Right lung (tissue), 5 donors: ENCODE measurements around the gene COG3. TPM values are rescaled to one million over a fixed set of nuclear protein-coding genes. Genes with fewer than 3 reads are reported as not detected.
A peak's percentile ranks its signal among the peaks of the same experiment; 100 is the strongest.

Experiments
- DNase-seq, 2 donors: peaks; one replicate each; pipeline ENCODE4 v3.0.0-alpha.2; 2013
- polyA plus RNA-seq, 5 donors: library from polyadenylated mRNA; unstranded; fragments of 120-200 nt; gene quantifications; one replicate each; pipeline versions ENCODE4 v1.2.1 to v1.2.3, GENCODE V29; 2013; ENCODE audit warnings: inconsistent platforms in 1 of 5, low replicate concordance in 1 of 5; ENCODE audit not compliant: insufficient read length in 5 of 5, insufficient read depth in 1 of 5

The COG3 gene
- polyA plus RNA-seq, 5 donors, result 30.7 to 41.0 (median 35.6) TPM

DNA sequence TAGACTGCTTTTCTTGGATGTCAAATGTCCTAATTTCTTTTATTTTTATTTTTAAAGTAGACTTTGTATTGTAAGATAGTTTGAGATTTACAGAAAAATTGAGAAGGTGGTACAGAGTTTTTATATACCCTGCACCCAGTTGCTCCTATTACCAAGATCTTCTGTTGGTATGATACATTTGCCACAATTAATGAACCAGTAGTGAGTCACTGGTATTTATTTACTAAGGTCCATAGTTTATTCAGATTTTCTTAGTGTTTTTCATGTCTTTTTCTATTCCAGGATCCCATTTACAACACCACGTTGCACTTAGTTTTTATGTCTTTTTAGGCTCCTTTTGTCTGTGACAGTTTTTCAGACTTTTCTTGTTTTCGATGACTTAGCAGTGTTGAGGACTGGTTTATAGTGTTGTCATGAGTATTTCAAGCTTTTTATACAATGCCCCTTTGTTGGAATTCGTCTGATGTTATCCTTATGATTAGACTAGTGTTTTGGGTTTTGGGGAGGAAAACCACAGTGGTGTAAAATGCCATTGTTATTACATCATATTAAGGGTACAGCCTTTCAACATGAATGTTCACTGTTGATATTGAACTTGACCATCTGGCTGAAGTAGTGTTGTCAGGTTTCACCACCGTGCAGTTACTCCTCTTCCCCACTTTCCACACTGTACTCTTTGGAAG, 35.9 kb downstream of the COG3 start:
- DNase-seq, result no peak

DNA sequence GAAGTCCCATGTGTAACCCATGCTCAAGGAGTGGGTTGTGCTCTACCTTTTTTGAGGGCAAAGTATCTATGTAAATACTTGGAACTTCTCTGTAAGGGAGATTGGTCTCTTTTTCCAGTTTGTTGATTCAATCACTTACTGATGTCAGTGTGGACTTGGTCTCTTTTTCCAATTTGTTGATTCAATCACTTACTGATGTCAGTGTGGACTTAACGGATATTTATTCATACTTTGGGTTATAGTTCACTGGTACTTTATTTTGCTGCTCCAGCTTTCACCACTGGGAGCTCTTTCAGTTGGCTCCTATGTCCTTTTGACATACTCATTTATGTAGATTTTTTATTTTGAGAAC, 36.4 kb downstream of the COG3 start:
- DNase-seq, result no peak

DNA sequence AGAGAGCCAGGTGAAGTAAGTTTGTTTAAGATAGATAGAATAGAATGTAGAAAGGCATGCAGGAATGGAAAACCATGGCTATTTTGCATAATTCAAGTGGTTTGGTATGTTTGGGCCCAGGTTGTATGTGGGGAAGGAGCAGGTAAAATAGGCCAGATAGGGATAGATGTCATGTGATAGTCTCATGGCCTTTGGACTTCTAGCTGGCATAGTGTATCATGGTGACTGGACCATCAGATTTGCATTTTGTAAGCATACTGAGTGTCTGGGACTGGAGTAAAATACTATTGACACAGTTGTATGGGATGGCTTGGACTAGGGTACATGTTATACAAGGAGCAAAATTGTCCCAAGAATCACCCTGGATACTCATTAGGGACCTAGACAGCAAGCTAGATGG, 38.9 kb downstream of the COG3 start:
- DNase-seq, result no peak

DNA sequence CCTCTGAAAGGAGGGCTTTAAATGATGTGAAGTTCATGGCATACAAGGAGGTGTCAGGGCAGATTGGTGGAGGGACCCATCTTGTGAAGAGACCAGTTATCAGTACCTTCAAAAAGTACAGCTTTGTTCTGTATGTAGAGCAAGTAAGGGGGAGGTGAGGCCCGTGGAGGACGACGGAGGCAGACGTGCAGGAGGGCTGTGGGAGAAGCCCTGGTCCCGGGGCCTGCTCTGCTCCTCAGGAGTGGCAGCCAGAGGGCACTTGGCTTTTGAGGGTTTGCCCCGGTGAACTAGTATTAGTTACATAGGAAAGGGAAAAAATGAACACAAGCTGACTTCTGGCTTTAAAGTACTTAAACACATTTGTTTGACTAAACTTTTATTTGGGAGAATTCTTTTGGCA, 42.1 kb downstream of the COG3 start:
- DNase-seq, result no peak

DNA sequence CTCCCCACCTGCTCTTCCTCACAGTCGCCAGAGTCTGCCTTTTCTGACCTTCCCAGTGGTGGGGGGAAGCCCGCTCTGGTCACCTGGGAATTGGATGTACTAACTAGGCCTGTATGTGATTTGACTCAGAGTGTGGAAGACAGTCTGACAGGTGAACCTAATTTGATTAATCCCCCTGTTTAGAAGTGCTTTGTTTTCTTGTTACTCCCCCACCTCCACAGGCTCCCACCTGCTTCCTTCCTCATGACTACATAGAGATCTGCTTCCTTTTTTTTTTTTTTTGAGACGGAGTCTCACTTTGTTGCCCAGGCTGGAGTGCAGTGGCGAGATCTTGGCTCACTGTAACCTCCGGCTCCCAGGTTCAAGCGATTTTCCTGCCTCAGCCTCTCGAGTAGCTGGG, 44.0 kb downstream of the COG3 start:
- DNase-seq, result no peak

DNA sequence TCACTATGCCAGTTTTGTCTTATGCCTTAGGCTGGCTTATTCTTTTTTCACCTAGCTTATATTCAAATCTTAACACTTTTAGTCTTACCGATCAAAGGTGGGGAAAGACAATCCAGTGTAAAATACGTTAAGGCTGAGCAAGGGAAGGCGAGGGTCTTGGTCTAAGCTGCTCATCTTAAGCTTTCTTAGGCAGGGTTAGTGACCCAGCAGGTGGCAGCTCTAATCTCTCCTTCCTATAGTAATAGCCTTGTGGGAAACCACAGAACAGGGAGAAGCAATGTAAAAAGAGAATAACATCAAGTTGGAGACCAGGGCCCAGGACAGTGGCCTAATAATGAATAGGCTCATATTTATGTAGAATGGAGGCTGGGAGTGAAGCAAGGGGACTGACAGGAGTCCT, 45.9 kb downstream of the COG3 start:
- DNase-seq, result no peak

DNA sequence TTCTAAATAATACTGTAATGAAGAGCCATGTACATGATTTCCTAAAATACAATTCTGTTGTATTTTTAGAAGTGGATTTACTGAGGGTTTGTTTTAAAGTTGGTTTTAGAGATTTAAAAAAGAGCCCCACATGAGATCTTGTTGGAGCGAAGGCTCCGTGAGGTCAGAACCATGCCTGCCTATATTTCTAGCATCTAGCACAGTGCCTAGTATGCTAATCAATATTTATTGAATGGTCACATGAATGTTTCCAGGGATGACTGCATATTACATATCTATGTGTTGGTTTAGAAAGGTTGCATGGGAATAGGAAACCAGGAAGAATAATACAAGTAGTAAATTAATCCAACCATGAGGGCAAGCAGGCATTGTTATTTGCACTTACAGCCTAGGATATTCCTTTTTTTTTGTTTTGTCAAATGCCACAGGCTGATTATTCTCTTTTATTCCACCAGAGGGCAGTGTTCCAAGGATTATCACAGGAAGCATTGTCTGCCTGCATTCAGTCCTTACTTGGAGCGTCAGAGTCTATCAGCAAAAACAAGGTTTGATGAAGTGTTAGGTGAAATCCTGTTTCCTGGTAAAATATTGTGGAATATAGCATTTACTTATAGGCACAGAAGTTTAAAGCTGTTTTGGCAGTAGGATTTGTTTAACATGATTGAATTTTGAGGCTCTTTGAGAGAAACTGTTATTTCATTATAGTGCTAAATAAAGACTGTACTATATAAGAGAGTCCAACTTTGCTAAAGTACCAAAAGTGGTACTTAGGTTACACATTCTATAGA, 46.8 kb downstream of the COG3 start:
- peak; percentile 81 to 87 for DNase-seq

DNA sequence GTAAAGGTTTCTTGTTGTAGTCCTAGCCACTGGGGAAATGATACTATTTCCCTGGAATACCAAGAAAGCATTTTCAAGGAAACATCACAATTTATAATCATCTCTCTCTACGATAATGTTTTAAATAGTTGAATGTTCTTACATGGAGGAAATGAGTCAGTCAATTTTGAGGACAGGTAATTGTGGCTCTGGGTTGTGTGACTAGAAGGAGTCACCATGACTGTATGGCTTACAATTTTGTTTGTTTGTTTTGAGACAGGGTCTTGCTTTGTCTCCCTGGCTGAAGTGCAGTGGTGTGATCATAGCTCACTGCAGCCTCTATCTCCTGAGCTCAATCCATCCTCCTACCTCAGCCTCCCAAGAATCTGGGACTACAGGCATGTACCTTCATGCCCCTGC, 47.4 kb downstream of the COG3 start:
- no peak for DNase-seq

DNA sequence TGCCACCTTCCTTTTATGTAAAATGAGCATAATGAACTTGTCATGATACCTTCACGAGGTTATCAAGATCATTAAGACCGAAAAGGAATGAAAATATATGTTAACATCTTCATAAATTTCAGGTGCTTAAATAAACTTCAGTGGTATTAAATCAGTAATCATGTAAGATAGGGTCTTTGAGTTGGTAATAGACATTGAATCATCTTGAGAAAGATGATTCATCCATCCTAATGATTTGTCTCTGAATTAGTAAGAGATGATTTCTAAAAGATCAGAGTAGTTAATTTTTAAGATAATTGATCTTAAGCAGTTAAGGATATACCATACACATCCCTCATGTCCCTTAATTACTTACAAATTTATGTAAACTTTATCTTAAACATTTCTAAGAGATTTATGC, 52.0 kb downstream of the COG3 start:
- DNase-seq, result no peak

DNA sequence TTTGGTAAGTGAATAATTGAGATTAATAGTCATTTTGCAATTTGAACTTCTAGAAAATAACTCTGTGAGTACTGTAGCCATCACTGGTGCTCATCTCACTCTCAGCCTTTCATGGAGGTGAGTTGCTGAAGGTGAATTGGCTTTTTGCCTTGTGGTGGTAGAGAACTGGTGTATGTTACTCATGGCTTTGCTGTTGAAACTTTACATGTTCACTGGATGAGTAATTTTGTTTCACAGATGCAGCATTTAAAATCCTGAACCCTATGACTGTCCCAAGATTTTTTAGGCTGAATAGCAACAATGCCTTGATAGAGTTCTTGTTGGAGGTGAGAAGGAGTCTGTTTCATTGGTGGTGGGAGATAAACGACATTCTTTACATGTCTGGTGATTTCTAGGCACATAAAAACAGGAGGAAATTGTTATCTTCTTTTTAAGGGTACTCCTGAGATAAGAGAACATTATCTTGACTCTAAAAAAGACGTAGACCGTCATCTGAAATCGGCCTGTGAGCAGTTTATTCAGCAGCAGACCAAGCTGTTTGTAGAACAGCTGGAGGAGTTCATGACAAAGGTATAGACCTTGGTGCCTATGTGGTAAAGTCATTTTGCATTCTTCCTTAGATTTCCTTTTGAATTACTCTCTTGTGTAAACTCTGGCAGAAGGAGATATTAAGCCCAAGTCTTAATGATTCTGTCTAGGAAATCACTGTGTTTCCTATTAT, 53.9 kb downstream of the COG3 start:
- DNase-seq, result no peak

DNA sequence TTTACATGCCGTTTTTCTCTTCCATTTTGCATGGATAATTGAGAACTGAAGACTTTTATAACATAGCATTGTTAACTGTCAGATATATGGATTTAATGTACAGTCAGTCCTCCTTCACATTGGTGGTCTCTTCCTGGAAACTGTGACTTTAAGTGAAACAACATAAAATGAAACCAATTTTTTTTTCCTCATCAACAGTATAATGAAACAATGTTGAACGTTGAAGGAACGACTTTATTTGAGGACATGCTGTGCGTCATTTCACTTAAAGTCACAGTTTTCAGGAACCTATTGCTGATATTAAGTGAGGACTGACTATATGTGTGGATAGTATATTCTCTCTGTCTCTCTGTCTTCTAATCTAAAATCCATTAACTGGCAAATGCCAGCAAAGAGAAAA, 54.8 kb downstream of the COG3 start:
- no peak for DNase-seq

DNA sequence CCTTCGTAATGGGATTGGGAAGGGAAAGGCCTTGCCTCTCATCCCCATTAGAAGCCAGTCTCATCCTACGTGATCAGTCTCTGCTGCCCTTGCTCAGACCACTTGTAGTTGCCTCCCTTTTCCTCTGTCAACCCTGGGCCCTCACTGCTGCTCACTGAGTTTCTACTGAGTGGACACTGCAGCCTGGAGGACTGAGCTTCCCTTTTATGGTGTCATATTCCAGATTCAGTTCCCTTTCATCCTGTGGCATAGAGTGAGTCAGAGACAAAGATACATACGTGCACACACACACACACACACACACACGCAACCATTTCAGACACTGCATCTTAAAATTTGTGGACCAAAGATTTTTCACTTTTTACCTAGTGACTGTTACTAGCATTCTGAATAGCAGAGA, 56.6 kb downstream of the COG3 start:
- no peak for DNase-seq

DNA sequence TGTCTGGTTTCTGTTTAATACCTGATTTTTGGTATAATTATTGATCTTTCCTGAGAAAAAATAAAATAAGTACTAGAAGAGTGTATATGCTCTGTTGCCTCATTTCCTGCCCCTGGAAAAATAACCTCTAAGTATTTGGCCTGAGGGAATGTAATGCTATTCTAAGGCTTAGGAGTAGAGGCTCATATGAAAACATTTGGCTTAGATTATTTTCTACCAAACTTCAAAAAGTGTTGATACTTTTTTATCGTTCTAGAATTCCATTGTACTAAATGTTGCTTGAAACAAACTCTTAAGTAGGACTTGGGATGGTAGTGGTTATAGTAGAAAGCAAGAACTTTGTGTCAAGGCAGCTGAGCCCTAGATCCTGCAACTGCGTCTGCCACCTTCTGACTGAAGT, 57.8 kb downstream of the COG3 start:
- DNase-seq, result no peak

DNA sequence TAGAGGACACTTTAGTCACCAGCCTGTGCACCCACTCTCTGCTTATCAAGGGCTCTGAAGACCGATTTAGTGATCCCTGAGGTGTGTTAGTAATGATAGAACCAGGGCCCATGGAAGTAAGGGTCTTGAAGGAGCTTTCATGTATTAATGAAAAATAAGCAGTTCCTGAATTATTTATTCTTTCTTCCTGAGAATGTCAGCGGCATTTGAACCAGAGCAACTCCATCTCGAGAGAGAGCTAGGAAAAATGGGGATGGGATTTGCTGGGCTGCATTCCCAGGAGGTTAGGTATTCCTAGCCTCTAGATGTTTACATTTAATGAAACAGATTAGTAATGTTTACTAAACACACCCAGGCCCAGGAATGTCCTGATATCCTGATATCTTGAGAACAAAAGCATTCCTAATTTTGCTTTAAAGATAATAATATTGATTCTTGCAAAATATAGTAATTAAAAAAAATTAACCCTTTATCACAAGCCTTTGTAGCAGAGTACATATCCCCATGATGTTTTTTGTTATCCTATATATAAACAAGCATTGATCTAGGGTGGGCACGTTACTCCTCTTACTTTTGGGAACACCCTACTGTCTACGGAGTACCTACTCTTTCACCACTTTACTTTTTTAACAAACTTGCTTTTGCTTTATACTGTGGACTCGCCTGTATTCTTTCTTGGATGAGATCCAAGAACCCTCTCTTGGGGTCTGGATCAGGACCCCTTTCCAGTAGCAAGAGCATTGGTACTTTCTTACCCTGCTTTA, 63.1 kb downstream of the COG3 start:
- DNase-seq, result no peak

DNA sequence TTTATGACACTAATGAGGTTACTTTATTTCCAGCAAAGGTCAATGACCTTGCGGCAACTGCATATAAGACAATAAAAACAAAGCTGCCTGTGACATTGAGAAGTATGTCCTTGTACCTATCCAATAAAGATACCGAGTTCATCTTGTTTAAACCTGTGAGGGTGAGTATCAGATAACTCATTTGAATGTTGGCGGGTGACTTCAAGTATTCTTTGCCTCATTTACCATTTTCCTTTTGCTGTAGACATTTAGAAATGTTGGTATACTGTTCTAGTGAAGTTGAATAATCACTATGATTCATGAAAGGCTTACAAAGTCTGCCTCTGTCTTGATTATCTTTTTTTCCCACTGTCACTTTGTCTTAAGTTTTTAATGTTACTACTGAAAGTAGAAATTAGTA, 65.0 kb downstream of the COG3 start:
- DNase-seq, result no peak

DNA sequence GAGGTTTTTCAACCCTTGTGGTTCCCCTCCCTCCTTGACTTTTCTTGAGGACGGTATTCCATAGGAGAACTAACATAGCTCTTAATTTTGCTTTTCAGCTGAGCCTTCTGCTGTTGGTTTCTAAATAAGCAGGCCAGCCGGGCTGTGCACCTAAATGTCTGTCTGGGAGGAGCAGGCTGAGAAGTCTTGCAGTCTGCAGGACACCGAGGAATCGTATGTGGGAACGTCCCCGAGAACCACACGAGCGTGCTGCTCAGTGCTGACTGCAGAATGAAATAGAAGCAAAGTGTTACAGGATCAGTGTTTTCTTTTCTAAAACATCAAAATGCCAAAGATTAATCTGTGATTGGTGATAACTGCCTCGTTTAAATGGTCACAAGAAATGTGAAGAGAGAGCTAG, 69.9 kb downstream of the COG3 start:
- DNase-seq, result no peak

DNA sequence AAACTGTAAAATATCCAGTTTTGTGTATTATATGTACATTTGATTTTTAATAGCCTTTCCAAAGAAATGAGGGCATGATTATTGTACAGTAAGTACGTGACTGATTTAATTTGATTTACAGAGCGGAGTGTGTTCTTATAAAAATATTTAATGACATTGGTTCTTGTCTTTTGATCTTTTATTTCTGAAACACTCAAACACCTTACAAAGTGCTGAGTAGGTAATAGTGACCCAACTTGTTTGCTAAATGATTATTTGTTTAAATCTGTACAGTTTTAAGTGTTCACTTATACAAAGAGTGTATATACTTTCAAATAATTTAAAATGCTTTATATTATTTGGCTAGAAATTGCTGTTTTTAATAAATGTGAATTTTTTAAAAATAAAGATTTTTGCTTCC, 71.5 kb downstream of the COG3 start:
- no peak for DNase-seq

DNA sequence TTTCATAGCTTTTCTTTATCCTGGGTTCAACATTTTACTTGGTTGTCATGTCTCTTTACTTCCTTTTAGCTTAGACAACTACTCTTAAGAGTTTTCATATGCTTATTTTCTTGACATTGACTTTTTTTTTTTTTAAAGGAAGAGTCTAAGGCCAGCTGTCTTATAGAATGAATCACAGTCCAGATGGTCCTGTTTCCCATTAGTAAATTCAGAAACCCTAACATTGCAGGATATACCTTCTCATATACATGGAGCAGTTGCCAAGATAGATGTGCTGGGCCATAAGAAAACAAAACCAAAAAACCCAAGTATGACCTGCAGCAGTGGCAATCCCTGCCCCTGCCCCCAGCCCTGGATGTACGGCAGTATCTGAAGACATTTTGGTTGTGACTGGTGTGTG, 72.8 kb downstream of the COG3 start:
- DNase-seq, result no peak

DNA sequence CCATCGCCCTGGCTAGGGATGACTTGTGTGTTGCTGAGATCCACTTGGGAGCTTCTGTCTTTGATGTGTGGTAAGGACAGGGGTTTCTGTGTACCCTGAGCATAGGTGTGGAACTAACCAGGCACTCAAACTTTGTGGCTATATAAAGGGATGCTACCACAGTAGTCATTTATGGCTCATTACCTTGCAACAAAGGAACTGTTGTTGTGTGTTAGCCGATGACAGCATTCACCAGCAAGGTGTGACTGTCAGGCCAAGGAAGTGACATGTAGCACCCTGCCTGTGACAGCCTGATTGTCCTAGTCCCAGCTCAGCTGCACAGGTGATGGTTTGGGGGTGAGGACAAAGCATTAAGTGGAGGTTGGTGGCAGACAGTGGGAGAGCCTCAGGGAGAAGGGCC, 73.6 kb downstream of the COG3 start:
- no peak for DNase-seq

DNA sequence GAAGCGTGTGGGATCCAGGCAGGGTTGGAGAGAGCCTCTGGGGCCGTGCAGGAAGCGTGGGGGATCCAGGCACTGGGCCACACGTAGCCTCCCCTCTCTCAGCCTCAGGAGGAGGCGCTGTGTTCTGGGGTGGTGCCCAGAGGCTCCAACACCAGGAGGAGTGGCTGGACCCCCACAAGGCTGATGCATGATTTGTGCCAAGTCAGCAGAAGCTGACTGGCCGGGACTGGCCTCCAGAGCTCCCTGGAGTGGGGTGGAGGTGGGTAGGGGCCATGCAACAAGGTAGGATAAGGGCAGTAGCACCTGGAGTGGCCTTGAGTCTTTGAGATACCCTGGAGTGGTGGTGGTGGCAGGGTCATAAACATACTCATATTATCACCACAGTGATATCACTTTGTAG, 75.5 kb downstream of the COG3 start:
- no peak for DNase-seq

DNA sequence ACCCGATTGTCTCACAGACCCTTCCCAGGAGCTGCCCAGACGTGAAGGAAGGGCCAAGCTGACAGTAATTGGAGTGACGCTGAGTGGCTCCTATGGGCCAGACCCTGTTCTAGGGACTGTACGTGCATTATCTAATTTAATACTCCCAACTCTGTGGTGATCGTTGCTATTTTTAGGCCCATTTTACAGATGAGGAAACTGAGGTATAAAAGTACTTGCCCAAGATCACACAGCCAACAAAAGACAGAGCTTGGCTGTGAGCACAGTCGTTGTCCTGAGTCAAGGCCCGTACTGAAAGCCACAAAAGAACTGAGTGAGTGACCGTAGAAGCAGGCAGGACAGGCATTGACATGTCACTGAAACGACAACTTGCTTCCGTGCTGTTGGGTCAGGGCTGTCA, 76.1 kb downstream of the COG3 start:
- no peak for DNase-seq

DNA sequence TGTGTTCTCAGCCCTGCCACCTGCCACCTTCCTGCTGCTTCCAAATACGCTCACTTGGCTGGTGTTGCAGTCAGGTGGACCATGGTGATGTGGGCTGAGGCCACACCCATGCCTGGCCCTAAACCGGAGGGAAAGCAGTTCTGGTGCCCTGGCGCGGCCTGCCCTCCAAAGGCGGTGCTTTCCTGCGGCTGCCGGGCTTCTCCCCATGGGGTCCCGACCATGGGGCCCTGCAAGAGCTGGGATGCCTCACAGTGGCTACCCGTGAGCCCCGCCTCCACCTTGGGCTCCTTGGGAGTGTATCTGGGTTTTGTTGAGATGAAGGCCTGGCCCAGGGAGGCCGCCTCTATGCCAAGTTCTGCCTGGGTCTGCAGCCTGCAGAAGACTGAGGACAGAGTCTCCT, 77.1 kb downstream of the COG3 start:
- no peak for DNase-seq

DNA sequence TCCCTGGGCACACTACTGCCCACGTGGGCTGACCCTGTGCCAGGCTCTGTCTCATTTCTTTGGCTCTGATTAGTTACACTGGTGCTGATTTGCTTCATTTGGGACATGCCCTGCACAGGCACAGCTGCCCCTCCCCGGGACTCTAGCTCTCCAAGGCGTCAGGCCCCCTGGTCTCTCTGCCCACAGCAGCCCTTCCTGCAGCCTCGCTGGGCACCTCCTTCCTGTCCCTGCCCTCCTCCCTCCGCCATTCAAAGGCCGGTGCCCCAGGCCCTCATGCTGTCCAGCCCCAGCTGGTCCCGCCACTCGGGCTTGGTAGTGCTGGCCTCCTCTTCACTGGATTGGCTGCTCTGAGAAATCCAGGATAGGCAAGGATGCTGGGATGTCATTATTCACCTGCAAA, 77.7 kb downstream of the COG3 start:
- DNase-seq, result no peak
